ENCODE data around the gene C3orf33.

C3orf33 gene

DNA sequence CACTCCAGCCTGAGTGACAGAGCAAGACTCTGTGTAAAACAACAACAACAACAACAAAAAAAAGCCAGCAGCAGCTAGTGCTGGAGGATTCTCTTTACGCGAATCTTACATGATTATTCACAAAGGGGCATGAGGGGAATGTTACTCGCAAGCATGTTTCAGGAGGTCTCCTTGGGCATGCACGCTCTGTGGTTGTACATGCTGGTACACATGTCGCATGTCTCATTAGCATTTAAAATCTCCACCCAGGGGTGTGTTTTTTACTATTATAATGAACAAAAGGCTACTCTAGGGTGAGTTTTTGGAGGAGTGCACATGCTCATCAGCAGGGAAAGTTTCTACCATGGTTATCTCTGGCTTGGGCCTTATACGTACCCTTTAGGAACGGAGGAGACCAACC is 48.5 kb downstream of the C3orf33 start:
- Mint-ChIP-seq H3K27ac (no peak overlapping the region), H3K9me3 (no peaks in the 10 kb centered on the region), H3K4me3 (no peak overlapping the region), H3K36me3 (ENCODE audit: low read depth) (no peaks in the 10 kb centered on the region), H3K27me3 (no peaks in the 10 kb centered on the region), H3K4me1 (no peaks in the 10 kb centered on the region)
- no peak for ATAC-seq
- no peak for DNase-seq

DNA sequence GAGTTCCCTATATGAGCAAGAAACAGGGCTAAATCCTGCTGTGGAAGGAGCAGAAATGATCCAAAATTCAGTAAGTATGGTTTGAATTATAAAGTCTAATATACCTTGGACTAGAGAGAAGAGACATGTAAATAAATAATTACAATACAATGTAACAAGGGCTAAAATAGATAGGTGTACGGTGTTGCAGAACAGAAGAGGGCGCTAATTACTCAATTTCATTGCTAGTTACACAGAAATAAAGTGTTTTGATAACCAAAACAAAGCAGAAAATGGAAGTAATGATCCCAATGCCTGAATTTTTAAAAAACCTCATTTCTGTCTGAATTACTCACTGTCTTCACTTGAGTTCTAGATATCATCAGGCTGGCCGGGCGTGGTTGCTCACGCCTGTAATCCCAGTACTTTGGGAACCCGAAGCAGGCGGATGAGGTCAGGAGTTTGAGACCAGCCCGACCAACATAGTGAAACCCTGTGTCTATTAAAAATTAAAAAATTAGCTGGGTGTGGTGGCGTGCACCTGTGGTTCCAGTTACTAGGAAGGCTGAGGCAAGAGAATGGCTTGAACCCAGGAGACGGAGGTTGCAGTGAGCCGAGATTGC is 52.9 kb downstream of the C3orf33 start:
- Mint-ChIP-seq H3K4me3 (no peak overlapping the region), H3K36me3 (ENCODE audit: low read depth) (no peaks in the 10 kb centered on the region), H3K4me1 (no peaks in the 10 kb centered on the region), H3K9me3 (no peaks in the 10 kb centered on the region), H3K27me3 (no peaks in the 10 kb centered on the region), H3K27ac (no peak overlapping the region)
- no peak for DNase-seq
- ATAC-seq, result no peak

DNA sequence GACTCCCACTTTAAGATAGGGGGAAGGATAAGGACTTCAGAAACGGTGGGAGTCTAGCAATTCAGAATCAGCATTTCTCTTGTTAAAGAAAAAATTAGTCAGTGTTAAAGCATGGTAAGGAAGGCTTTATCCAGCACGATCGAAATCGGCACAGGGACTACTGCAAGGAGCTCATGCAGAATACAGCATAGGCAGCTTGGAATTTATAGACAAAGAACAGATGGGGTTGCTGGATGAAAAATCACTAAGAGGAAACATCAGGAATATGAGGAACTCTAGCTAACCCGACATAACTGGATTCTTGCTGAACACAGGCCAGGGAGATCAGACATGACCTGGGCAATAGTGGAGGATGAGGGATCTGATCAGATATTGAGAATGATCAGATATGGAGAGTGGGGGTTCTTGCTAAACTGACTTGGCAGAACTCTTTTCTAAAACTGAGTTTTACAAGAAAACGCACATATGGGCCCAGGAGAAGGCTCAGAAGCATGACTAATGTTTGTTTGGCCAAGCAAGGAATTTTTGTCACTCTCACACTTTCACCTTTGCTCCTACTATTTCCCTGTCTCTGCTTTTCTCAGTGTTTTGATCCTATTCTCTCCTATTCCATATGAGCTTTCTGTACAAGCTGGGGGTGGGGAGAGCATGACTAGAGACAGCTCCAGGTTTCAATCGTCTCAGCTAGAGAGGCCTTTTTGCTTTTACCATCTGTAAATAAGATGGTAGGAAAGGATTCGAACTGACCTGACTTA is 57.3 kb downstream of the C3orf33 start:
- no peaks in the 10 kb centered on the region for H3K36me3 Mint-ChIP-seq (ENCODE audit: low read depth)
- DNase-seq, result no peak
- no peaks in the 10 kb centered on the region for H3K9me3 Mint-ChIP-seq
- no peak overlapping the region for H3K4me3 Mint-ChIP-seq
- peaks cover 28% of the 10 kb centered on the region for H3K27me3 Mint-ChIP-seq
- ATAC-seq, result no peak
- H3K4me1 Mint-ChIP-seq, result peaks cover 13% of the 10 kb centered on the region
- H3K27ac Mint-ChIP-seq, result no peak overlapping the region

DNA sequence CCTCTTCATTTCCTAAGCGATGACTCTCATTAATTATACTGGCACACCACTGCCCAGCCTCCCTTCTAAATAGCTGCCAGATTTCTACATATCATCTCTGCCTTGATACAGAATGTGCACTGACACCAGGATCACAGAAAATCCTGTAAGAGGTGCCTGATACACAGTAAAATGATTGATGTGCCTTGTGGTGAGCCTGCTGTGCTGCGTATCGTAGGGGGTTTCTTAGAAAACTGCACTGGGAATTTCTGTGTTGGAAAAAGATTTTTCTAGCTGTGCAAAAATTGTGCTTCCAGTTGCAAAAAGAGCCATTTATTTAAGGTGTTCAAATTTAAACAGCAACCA is 58.2 kb downstream of the C3orf33 start:
- H3K36me3 Mint-ChIP-seq (ENCODE audit: low read depth), result no peaks in the 10 kb centered on the region
- H3K27ac Mint-ChIP-seq, result no peak overlapping the region
- H3K4me1 Mint-ChIP-seq, result peaks cover 20% of the 10 kb centered on the region
- H3K27me3 Mint-ChIP-seq, result peaks cover 35% of the 10 kb centered on the region
- H3K9me3 Mint-ChIP-seq, result no peaks in the 10 kb centered on the region
- DNase-seq, result no peak
- no peak for ATAC-seq
- H3K4me3 Mint-ChIP-seq, result no peak overlapping the region

DNA sequence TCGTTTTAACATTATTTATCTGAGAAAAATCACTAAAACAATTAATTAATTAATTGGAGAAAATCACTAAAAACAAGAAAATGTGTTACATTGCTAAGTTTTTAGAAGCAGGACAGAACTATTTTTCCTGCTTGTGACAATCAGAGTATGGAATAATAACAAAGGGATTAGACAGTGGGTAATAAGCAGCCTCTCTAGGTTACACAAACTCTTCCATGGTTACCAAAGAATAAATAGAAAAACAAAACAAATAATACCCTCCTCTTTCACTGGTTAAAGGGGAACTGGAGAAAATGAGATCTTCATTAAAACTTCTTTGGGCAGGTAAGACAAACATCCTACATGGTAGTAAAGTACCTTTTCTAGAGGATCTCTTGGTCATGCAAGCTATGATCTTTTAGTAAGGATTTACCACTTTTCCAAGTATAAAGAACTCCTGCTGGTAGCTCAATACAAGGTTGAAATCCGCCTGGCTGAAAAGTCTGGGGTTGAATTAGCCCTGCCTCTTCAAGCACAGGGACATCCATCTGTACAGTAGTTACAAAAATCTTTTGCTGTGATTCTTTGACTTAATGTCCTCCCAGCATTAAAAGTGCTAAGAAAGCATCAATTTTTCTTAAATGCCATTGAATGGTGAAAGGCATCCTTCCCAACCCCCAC is 58.7 kb downstream of the C3orf33 start:
- no peak overlapping the region for H3K4me3 Mint-ChIP-seq
- peaks cover 20% of the 10 kb centered on the region for H3K4me1 Mint-ChIP-seq
- no peaks in the 10 kb centered on the region for H3K36me3 Mint-ChIP-seq (ENCODE audit: low read depth)
- ATAC-seq (no peak), DNase-seq (no peak)
- H3K27me3 Mint-ChIP-seq, result peaks cover 40% of the 10 kb centered on the region
- H3K9me3 Mint-ChIP-seq, result no peaks in the 10 kb centered on the region
- H3K27ac Mint-ChIP-seq, result no peak overlapping the region

DNA sequence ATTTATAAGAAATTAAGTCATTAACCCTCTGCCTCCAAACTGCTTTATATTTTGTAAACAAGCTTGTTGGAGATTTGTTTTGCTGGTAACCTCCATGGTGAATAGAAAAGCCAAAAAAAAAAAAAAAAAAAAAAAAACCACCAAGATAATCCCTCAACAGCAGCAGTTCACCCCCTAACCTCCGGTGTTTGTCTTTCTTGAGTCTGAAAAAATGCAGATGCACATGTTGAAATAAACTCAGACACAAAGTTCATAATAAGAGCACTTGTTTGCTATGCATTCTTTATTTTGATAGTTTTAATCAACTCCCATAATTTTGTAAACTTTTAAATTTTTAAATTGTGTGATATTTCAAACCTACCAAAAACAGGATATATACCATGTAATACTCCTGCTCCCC is 59.4 kb downstream of the C3orf33 start:
- DNase-seq, result no peak
- no peak overlapping the region for H3K27ac Mint-ChIP-seq
- H3K27me3 Mint-ChIP-seq, result peaks cover 43% of the 10 kb centered on the region

DNA sequence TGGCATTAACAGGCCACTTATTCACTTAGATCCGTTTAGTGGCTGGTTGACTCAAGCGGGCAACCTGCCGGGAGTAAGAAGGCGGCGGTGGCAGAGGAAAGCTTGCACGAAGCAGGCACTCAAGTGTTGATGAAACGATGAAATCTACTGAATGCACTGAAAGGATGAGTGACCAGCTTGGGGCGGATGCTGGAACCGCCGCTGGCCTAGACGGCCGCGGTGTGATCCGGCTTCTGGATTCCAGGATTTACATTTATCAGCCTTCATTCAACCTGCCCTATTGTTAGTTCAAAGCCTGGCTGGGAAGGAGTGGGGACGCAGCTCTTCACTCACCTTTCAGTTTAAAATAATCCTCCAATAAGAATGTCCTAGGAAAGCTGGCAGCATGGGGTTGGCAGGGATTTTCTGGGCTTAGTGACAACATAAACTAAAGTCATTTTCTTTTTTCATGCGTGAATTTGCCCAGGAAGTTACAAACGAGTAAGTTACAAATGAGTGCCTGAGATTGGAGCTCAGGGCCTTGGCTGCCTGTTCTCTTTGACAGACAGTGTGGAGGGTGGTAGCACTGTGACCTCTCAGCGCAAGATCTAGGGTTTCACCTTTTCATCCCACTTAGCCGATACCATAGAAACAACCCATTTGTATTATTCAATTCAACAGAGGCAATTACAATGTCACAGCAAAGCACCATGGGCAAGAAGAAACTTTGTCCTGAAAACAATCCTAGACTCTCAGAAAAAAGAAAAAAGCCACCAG is 60.1 kb downstream of the C3orf33 start:
- Mint-ChIP-seq H3K4me1 (peaks cover 20% of the 10 kb centered on the region), H3K9me3 (no peaks in the 10 kb centered on the region), H3K27ac (no peak overlapping the region), H3K4me3 (peak overlapping the region; percentile 36), H3K27me3 (peaks cover 43% of the 10 kb centered on the region), H3K36me3 (ENCODE audit: low read depth) (no peaks in the 10 kb centered on the region)
- peak; percentile 10 for DNase-seq
- ATAC-seq, result no peak

More for the DNA sequence above, 59.4 kb downstream of the C3orf33 start:
- no peaks in the 10 kb centered on the region for H3K36me3 Mint-ChIP-seq (ENCODE audit: low read depth)
- peaks cover 20% of the 10 kb centered on the region for H3K4me1 Mint-ChIP-seq
- H3K4me3 Mint-ChIP-seq, result no peak overlapping the region
- H3K9me3 Mint-ChIP-seq, result no peaks in the 10 kb centered on the region
- ATAC-seq, result no peak

DNA sequence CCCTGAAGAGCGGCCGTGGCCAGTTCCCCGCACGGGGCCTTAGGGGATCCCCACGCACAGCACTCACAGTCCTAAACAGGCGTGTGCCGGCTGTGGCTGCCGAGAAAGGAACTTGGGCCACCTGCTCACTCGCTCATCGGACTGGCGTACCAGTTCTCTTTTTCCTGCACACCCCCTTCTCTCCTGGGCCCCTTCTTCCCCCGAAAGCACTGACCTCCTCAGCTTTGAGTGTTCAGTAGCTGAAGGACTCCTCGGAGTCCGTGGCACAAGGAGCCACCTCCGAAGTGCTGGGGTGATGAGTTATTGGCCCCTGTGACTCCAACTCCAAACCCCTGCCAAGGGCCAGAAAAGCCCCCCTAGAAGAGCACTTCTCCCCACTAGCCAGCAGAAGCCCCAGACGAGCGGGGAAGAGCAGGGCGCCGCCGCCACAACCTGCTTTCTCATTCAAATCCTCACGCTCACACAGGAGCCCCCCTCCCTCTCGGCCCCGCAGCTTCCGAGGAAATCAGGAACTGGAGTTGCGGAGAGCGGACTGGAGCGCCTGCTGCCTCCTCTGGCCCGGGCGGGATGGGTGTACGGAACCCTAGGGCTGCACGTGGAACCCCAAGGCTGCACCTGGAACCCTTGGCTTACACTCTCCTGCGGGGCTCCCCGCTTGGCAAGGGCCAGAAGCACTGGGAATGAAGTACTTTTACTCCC is 61.3 kb downstream of the C3orf33 start, which contains the start of gene PLCH1:
Gene PLCH1 (minus strand): TSS at position 446 of the 699 bp plus-strand sequence. CDS start 40,847 bp downstream, outside the sequence.
- Mint-ChIP-seq H3K9me3 (no peaks in the 10 kb centered on the region), H3K36me3 (ENCODE audit: low read depth) (no peaks in the 10 kb centered on the region), H3K27me3 (peaks cover 45% of the 10 kb centered on the region), H3K27ac (peak within 1 kb of the TSS; percentile 21), H3K4me1 (peaks cover 20% of the 10 kb centered on the region), H3K4me3 (peak within 1 kb of the TSS; percentile 80)
- DNase-seq (peak; percentile 47), ATAC-seq (peak; percentile 44)

DNA sequence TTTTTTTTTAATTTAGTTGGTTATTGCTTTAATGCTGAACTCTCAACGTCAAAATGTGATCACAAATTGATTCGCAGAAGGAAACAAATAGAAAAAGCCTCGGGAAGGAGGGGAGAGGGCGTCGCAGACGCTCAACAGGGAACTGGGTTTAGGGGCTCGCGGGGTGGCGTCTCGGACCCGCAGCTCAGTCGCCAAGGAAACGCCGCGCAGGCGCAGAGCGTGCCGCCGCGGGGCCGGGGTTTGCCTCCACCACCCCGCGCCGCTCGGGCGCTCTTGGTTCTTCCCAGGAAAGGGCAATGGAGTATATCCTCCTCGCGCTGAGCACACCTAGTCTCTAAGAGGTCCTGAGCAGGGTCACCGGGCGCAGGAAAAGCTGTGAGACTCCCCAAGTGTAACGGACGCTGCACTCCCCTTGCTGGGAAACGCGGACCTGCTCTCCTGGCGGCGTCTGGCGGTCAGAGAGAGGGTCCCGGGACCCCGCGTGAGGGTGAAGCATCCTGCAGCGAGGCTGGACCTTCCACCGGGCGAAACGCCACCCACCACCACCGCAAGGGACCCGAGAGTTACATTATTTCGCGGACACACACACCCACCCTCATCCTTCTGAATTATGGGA is 62.0 kb downstream of the C3orf33 start:
- Mint-ChIP-seq H3K27me3 (peaks cover 45% of the 10 kb centered on the region), H3K9me3 (no peaks in the 10 kb centered on the region), H3K27ac (no peak overlapping the region), H3K36me3 (ENCODE audit: low read depth) (no peaks in the 10 kb centered on the region), H3K4me3 (peak overlapping the region; percentile 80), H3K4me1 (peaks cover 20% of the 10 kb centered on the region)
- peak; percentile 71 for DNase-seq
- peak; percentile 53 for ATAC-seq

DNA sequence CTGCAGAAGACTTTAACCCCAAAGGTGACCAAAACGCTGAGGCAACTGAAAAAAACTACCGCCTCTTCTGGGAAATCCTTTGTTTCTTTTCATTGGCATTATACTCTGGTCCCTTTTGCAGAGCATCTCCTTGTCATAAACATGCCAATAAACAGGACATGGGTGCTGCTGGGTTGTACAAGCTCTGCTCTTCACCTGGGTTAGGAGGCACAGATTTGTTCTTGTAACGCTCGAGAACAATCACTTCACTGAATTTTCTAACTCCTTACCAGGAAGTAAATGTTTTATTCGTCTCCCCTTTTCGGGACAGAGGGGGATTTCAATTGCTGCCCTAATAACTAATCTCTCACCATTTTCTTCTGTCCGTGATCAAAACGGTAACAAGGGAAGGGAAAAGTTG is 62.5 kb downstream of the C3orf33 start:
- Mint-ChIP-seq H3K27ac (no peak overlapping the region), H3K9me3 (no peaks in the 10 kb centered on the region), H3K27me3 (peaks cover 47% of the 10 kb centered on the region), H3K36me3 (ENCODE audit: low read depth) (no peaks in the 10 kb centered on the region), H3K4me1 (peaks cover 20% of the 10 kb centered on the region), H3K4me3 (peak overlapping the region; percentile 80)
- ATAC-seq (no peak), DNase-seq (no peak)

DNA sequence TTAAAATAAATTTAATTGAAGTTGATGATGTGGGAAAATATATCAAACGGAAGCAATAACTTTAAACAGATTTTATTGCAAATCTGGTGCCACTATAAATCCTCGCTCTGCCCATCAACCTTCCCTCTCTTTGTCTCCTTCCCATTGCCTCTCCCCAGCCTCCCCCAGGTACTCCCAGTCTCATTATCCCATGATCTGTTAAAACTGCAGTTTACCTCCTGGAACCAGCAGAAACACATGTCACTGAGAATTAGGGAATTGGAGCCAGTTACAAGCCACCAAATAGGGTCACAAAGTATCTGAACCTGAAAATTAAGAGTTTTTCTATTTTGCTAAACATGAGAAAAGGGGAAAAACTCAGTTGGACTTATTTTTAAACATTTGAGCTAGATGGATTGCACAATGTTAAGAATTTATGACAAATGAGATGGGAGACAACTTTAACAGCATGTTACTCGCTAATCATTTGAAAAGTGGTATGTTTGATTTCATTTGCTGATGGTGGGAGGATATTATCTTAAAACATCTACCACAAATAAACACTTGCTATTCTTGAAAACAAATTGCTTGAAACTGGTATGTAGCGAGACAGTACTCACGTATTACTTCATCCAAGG is 63.6 kb downstream of the C3orf33 start:
- peaks cover 50% of the 10 kb centered on the region for H3K27me3 Mint-ChIP-seq
- ATAC-seq (no peak), DNase-seq (no peak)
- H3K9me3 Mint-ChIP-seq, result no peaks in the 10 kb centered on the region
- H3K36me3 Mint-ChIP-seq (ENCODE audit: low read depth), result no peaks in the 10 kb centered on the region
- peaks cover 20% of the 10 kb centered on the region for H3K4me1 Mint-ChIP-seq
- H3K4me3 Mint-ChIP-seq, result no peak overlapping the region
- H3K27ac Mint-ChIP-seq, result no peak overlapping the region

DNA sequence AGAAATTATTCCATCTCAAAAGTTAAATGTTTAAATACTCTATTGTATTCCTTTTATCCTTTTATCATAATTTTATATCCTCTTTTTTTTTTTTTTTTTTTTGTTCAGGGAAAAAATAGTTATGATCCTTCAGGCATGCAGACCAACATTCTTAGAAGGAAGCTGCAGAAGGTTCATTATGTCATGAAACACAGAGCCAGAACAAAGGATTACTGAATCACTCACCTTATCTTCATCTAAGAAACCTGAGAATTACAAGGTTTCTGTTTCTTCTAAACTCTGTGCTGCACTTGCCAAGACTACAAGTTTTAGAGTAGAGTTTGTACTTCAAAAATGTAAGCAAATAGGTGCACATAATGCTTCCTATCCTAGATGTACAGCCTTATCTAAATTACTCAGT is 64.5 kb downstream of the C3orf33 start:
- no peak overlapping the region for H3K27ac Mint-ChIP-seq

DNA sequence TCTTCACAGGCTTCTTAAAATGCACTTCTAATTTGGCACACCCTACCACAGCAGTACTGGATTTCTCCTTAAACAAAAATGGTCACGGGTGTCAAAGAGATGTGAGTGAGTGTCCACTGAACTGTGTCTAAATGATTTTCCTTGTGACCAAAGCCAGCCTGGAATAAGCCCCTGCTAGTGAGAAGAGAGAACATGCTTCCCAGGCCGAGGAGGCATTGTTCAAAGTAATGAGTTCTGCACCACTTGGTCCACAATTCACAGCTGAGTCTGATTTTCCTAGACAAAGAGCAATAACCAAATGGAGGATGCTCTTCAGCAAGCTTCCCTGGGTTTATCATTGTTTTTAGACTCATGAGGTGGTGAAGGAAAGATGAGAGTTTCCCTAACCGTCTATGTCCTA is 65.0 kb downstream of the C3orf33 start:
- H3K4me1 Mint-ChIP-seq, result peaks cover 20% of the 10 kb centered on the region
- DNase-seq (no peak), ATAC-seq (no peak)
- H3K27ac Mint-ChIP-seq, result no peak overlapping the region
- H3K9me3 Mint-ChIP-seq, result no peaks in the 10 kb centered on the region
- no peak overlapping the region for H3K4me3 Mint-ChIP-seq
- no peaks in the 10 kb centered on the region for H3K36me3 Mint-ChIP-seq (ENCODE audit: low read depth)
- H3K27me3 Mint-ChIP-seq, result peaks cover 46% of the 10 kb centered on the region

More for the DNA sequence above, 64.5 kb downstream of the C3orf33 start:
- Mint-ChIP-seq H3K9me3 (no peaks in the 10 kb centered on the region), H3K4me3 (no peak overlapping the region), H3K36me3 (ENCODE audit: low read depth) (no peaks in the 10 kb centered on the region), H3K4me1 (peaks cover 20% of the 10 kb centered on the region), H3K27me3 (peaks cover 50% of the 10 kb centered on the region)
- ATAC-seq, result no peak
- DNase-seq, result no peak
